Muscle of arm (tissue), 12 donors: ENCODE measurements around the gene FSTL4. TPM values are rescaled to one million over a fixed set of nuclear protein-coding genes. Genes with fewer than 3 reads are reported as not detected.

Experiments used
- DNase-seq: peaks from one replicate; pipeline ENCODE4 v3.0.0-alpha.2; 2013
- polyA plus RNA-seq, 12 donors: library from polyadenylated mRNA; unstranded; fragments of 120-200 nt; gene quantifications; one replicate each; pipeline ENCODE4 v1.2.1, GENCODE V29; 2013; ENCODE audit not compliant: insufficient read length in 12 of 12

The FSTL4 gene
- polyA plus RNA-seq, 12 donors: 0.39 to 4.3 (median 2.0) TPM; not detected in 2

DNA sequence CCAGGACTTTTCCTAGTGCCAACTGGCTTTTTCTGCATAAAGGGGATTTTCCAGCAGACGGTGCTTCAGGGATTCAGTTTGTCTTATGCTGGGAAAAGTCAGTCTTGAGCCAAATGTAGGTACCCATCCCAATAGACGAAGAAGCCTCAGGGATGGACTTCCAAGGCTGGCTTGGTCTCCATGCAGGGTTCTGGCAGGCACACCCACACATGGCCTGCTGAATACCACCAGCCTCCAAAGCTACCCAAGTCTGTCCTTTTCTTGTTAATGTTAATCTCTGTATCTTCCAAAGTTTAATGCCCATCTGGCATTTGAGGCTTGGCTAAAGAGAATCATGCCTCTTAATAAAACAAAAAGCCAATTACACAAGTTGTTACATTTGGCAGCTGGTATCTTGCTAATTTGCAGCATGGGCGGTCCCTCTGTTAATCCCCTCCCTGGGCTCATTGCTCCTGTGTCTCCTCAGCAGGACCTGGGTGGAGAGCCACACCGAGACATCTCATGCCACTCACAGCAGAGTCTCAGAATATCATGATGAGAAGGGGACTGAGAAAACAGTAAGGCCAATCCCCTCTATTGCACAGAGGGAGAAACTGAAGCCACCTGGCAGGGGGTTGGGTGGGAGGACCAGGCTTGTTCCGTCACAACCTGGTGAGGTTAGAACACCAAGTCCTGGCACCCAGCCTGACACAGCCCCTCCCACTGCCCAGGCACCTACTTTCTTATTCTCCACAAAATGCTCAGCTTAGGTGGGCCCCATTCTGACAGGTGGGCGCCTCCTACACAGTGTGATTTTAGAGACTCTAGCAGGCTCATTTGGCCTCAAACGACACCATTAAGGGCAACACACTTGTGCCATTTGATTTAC lies 243.2 kb downstream of the FSTL4 start:
- DNase-seq: no peak

- no peak for DNase-seq
These were observed 244.4 kb downstream of the FSTL4 start for GRCh38 chr5:133367984-133368383.

- peak; percentile 73 for DNase-seq
These were observed 245.1 kb downstream of the FSTL4 start for GRCh38 chr5:133367071-133367786.

GRCh38 chr5:133366438-133366837 lies 245.9 kb downstream of the FSTL4 start:
- DNase-seq: peak; percentile 19

- no peak for DNase-seq
These were observed 246.6 kb downstream of the FSTL4 start for GRCh38 chr5:133365738-133366137.

- DNase-seq: no peak
These were observed 247.2 kb downstream of the FSTL4 start for GRCh38 chr5:133364936-133365707.

DNA sequence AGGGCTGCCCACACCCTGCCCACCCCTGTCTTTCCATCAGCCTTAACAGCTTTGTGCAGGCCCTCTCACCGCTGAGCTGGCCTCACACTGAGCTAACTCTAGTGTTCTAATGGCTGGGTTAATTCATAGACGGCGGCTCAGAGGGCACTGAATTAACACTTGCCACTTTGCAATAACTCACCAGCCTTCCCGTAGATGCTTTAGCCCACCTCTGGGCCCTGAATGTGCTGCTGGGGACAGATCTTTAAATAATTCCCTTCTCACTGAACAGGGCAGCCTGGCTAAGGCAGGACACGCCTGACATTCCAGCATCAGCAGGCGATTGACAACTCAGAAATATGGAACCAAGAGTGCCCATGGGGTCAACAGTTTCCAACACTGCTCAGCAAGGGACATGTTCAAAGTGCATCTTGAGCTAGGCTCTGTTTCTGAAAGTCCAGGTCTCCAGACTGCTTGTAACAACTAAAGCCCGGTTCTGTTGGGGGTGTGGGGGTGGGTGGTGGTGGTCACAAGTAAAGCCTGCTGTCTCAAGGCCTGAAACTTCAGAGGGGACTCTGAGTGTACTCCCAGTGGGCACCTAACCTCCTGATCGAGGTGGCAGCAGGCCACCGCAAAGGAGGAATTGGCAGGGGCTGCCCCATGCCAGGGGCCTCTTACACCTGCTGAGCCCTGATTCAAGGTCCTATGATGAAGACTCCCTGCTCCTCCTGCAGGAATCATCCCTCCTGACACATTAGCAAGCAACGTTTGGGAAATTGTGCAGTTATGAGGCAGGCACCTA lies 248.3 kb downstream of the FSTL4 start:
- DNase-seq: no peak

DNA sequence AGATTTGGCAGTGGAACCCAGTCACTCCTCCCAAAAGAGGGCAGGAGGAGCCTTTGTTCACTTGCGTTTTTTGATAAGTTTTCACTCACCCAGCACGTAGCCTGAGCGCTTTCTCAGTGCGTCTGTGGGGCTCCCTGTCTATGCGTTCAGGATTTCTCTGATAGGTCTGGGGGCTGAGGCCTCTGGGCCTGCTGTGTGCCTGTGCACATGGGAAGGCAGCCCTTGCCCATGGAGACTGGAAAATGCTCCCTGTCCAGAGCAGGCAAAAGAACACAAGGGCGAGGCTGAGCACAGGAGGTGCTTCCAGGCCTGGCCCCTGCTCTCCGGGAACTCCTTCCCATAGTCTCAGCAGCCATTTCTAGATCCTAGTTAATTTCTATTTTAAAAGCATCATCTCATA lies 249.9 kb downstream of the FSTL4 start:
- no peak for DNase-seq

DNA sequence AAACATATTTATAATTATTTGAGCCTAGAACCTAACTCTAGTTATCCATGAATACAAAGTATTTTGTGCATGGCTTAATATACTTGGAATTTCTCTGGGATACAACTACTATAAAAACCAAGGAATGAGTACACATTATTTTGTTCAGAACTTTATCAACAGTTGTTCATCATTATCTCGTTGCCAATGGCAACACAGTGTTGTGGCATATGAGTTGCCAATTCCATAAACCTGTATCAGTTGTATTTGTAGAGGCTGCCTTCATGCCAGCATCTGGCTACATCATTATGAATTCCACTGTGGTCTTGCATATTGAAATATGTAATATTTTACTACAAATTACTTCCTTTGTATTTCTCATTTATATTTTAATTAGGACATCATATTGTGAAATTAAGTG lies 250.4 kb downstream of the FSTL4 start:
- DNase-seq: no peak

- DNase-seq: no peak
These were observed 251.5 kb downstream of the FSTL4 start for GRCh38 chr5:133360693-133361472.

- DNase-seq: no peak
These were observed 252.5 kb downstream of the FSTL4 start for GRCh38 chr5:133359861-133360260.

- DNase-seq: no peak
These were observed 254.1 kb downstream of the FSTL4 start for GRCh38 chr5:133358271-133358670.

DNA sequence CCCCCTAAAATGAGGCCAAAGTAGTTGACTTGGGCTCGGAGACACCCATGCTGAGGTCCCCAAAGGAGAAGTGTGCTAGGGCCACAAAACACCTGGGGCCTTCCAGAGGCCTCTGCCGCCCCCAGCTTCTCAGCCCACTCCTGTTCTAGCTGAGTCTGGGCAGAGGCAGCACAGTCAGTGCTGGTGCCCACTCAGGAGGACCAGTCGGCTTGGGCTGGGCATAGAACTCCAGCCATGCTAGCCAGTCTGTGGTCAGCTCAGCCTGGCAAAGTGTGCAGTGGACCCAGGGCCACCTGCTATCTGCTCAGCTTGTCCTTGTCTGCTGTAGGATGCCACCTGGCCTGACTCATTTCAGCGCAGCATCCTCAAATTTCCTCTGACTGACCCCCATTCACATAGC lies 254.6 kb downstream of the FSTL4 start:
- no peak for DNase-seq

GRCh38 chr5:133356984-133357421 lies 255.3 kb downstream of the FSTL4 start:
- DNase-seq: no peak

DNA sequence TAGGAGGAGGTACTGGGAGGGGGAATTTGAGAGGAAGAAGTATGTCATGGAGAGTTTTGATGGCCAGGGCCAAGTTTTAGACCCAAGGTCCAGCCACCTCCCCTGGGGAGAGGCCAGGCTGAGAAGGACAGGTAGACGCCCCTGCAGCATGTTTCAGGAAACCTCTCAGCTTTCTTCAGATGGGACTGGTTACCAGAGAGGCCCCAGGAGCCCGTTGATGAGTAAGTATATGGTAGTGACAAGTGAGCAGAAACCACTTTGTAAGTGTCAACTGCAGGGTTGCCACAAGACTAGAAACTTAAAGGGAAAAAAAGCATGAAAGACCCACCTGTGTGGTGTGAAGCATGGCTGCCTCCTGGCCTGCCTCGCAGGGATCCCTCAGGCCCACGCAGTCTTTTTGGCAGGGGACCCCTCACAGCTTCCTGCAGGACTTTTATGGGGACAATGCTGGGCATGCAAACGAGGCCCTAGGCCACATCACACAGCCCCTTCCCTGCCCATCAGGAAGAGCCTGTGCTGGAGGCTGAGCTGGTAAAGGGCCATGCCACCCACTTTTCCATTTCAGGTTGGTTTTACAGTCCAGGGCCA lies 255.9 kb downstream of the FSTL4 start:
- DNase-seq: no peak

- DNase-seq: no peak
These were observed 257.8 kb downstream of the FSTL4 start for GRCh38 chr5:133354323-133355185.

DNA sequence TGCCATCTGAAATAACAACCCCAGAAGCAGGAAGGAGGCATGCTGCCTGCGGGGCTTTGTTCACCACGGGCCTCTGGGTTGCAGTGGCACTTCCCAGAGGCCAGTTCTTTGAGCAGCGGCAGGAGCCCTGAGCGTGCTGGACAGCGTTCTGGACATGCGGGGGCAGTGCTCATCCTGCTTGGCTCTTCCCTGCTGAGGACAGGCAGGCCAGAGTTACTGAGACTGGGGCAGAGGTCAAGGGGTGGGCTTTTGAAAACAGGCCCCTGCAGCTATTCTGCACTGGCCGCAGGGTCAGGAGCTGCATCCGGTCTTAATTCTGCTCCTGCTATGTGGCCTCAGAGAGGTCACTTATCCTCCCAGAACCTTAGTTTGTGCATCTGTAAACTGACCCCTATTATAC lies 258.6 kb downstream of the FSTL4 start:
- DNase-seq: no peak

DNA sequence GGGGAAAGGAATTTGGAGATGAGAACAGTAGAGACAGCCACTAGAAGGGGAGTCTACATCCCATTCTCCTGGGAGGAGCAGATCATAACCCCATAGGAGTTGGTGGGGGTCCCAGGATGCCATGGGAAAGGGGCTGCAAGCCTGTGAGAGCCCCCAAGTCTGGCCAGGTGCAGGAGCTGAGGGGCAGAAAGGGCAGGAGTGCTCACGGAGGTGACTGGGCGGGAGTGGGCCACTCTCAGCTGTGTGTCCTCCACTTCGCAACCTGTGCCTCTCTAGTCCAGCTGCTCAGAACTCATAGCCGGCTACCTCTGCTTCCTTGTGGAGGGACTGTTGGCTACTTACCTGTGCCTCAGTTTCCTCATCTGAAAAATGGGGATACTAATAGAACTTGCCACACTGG lies 263.9 kb downstream of the FSTL4 start:
- no peak for DNase-seq

GRCh38 chr5:133347039-133347438 lies 265.3 kb downstream of the FSTL4 start:
- DNase-seq: no peak
